ENCODE measurements around the gene RHOV.

DNA sequence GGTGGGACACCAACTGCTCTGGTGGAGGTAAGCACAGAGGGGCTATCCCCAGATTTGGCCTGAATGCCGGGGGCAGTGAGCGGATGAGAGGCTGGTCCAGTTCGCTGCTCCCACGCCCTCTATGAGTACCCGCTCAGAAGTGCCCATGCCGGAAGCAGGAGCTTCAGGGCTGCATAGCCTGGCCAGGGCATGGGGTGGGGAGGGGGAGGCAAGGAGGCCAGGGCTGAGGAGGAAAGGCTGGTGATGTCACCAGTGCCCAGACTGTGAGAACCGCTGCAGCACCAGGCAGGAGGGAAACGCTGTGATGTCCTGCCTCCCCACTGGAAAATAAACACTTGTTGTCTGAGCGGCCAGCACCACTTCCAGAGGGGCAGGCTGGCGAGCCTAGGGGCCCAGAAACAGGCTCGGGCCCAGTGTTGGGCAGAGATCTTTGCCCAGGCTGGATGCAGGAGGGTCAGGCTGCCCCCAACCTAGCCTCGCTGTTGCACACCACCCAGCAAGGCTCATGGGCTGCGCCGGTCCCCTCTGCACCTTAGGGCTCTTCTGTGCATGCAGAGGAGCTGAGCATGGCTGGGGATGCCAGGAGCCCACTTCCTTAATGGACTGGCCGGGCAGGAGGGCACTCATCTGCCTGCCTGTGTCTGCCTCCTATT lies 44.2 kb upstream of the RHOV start:
- TF ChIP-seq, protein P1, sequence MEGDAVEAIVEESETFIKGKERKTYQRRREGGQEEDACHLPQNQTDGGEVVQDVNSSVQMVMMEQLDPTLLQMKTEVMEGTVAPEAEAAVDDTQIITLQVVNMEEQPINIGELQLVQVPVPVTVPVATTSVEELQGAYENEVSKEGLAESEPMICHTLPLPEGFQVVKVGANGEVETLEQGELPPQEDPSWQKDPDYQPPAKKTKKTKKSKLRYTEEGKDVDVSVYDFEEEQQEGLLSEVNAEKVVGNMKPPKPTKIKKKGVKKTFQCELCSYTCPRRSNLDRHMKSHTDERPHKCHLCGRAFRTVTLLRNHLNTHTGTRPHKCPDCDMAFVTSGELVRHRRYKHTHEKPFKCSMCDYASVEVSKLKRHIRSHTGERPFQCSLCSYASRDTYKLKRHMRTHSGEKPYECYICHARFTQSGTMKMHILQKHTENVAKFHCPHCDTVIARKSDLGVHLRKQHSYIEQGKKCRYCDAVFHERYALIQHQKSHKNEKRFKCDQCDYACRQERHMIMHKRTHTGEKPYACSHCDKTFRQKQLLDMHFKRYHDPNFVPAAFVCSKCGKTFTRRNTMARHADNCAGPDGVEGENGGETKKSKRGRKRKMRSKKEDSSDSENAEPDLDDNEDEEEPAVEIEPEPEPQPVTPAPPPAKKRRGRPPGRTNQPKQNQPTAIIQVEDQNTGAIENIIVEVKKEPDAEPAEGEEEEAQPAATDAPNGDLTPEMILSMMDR (IDR thresholded peaks at IDR 0.05) = no peak
- TF ChIP-seq POLR2A (IDR thresholded peaks at IDR 0.05) = no peak
